HG02885 (cell line): ENCODE measurements around the gene ADAMTS17.

ENCODE experiments used
- ATAC-seq: cut with Tn5 transposase; IDR thresholded peaks from one replicate; pipeline ENCODE4 v1.9.1; 2021; ENCODE audit warnings: mild to moderate bottlenecking; ENCODE audit not compliant: unreplicated experiment, poor library complexity

The ADAMTS17 gene

DNA sequence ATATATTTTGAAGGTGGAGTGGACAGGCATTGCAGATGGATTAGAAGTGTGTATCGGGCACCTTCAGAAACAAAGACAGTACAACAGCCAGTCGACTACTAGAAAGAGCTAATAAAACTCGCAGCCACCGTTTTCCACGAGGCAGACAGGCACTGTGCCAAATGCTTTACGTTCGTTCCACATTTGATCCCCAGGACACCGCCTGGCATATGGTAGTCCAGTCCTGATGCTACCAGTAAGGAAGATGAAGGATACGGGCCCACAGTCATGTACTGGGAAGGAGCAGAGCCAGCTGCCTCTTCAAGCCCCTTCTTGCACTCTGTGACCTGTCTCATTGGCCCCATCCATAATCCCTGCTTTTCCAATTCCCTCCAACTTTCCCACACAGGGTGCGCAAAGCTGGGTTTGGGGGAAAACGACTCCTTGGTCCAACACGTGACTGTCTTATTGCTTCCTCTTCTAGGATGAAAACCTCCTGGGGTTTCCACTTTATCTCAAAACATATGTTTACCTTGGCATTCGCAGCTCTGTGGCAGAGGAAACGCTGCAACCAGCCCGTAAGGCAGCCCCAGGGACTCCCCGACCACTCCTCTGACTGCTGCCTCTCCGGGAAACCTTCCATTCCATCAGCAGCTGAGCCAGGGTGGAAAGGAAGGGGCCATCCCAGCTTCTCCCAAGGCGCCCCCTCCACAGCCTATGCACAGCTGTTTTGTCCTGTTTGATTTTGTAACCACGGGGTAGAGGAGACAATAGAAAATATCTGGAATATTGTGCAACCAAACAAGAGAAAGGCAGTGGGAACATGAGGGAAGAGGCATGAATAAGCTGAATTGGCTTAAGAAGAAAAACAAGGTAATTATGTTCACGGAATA is 107.4 kb downstream of the ADAMTS17 start:
- no peak for ATAC-seq

DNA sequence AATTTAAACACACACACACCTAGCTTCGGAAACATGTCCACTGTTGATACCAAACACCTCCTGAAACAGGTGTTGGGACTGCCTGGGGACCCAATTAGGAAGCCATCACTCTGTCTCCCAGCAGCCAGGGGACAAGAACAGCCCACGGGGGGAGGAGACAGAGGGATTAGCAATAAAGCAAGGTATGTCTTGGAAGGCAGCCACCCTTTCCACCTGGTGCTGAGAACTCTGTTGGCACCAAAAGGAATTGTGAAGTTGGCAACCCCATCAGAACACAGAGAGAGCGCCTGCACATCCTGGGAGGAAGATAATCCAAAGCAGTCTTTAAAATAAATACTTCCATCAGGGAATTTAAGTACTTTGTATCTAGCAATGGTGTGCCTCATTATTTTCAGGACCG is 111.0 kb downstream of the ADAMTS17 start:
- no peak for ATAC-seq

DNA sequence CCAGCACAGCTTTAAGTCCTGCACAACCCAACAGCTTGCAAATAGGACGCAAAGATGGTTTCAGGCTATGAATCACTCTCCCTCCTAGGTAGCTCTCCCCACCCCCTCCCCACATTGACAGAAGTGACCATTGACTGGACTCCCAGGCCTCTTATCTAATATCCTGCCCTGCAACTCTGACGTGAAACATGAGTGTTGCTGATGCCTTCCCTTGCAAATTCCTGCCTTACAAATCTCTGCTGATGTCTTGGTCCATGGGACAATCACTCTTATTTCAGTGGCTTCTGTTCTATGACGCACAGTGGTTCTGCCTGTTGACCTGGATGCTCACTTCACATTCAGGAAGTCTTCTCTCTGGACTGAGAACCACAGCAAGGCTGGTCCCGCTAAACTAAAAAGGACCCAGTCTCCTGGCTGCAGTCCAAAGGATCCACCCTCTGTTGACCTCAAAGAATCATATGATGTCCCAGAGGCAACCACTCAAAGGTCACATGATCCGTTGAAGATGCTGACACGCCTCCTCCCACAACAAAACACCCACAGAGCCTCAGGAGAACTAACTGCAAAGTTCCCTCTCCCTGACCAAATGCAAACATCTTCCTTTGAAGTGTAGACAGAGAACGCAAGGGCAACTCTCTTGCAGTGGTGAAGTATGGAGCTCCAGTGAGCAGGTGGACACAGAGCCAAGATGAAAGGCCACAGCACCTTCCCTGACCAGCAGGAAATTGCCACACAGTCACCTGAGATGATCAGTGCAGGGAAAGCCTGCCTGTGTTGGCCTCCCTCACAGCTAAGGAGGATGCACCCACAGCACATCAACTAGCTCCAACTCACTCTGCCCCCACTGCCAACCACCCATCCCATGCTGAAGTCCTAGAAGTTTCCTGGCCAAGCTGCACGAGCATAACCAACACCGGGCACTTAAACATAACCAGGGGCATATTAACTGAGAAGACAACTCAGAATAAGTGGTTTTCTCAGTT is 112.3 kb downstream of the ADAMTS17 start:
- no peak for ATAC-seq

DNA sequence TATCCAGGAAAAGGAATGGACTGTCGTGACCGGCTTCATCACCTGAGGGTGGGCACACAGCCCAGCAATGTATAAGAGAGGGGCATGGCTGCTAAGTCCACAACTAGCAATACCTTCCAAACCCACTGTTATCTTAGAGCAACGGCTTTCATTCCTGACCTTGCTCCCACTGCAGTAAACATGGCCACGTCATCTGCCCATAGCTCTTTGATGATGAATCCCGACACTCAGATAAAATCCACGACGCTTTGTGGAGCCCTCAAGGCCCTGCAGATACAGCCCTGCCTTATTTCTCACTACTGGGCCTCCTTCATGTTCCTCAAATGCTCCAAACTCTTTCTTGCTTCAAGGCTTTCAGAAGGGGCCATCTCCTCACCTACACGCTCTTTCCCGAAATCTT is 114.0 kb downstream of the ADAMTS17 start:
- ATAC-seq: no peak

DNA sequence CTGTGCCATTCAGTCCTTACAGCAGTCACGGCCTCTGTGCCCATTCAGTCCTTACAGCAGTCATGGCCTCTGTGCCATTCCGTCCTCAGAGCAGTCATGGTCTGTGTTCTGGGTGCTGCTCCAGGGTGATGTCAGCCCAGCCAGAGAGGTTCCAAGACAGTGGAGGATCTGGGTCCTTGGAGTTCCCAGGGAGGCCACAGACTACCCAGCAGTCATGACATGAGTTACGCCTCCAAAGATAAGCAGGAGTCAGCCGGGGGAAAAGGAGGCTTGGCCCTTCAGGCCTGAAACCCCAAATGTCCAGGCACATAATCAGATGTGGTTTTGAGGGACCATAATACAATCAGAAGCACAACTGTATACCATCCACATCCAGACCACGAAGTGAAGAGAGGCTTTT is 115.7 kb downstream of the ADAMTS17 start:
- ATAC-seq: no peak

DNA sequence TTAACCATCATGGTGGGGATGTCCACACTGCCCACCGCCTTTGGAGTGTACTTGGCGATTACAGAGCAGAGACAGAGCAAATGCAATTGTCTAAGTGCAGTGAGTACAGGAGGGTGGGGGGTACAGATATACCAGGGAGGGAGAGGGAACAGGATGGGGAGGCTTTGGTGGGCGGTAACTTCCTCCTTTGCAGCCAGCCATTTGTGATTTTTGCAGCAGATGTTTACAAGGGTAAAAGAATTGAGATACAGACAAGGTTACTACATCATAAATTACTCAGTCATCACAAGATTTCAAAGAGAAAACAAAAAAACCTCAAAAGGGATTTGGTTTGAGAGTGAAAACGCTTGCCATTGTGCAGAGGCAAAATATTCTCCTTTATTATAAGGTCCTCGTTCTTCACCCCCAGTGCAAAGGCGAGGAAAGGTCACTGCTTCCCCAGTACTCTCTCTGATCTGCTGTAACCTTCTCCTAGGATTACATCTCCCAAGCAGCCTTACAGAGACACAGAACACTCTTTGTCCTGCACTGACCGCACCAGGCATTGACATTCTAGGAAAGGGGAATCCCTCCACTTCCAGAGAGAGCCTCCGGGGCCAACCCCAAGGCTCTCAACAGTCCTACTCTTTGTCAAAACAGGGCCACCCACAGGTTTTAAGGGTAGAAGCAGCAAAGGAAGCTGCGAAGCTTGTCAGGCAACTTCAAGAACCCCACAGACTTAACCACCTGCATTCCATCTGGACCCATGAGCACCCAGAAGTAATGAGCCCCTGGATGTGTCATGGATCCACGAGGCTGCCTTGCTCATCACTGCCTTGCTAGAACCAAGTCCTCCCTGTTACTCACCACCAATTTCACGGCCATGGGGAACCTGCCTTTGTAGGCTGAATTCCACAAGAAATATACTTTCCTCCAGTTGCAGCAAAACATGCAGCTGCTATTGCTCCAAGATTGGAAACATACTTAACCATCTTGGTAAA is 117.3 kb downstream of the ADAMTS17 start:
- ATAC-seq: no peak

DNA sequence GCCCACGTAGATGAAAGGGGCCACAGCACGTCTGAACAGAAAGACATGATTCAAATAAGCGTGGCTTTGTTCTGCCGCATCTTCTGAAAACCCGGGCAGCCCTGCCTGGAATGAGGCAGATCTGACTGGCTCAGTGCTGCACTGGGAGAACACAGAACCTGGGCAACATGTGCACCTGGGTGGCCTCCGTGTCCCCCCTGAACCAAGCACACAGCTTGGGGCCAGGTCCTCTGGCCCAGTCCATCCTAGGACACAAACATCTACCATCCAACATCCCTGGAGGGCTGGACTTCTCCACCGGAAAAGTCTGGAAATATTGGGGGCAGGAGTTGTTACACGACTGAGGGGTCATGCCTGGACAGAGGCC is 119.4 kb downstream of the ADAMTS17 start:
- no peak for ATAC-seq

DNA sequence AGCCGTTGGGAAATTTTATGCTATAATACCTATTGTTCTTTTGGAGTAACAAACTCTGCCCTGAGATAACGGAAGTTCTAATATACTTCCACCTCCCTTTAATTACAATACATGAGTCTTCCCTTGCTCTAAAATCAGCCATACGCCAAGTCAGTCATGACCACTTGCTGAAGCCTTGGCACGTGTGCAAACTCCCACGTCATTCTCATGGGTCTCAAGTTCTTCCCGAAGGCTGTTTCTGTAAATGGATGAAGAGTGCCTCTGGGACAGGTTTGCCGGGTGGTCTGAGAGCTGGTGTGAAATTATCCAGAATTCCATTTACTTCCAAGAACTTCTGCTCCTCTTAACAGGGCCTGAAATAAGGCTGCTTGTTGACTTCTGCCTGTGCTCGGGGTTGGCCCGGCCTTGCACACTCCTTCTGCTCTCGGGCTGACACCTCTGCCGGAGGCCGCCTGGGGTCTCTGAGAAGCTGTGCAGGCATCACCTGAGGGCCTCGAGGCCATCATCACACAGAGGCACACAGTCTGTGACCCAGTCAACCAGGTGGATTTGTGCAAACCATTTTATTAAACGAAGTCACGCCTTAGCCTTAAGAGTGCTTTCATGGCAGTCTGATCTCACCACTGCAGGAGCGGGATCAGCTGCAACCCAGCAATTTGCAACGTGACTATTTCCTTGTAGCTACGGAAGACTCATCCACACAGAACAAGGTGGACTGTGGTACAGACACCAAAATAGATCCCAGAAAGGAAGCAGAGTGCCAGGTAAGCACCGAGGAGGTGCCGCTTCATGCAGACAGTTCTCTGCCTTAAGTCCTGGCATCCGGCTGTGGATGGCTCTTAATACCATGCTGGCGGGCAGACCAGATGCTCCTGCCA is 120.1 kb downstream of the ADAMTS17 start:
- no peak for ATAC-seq

DNA sequence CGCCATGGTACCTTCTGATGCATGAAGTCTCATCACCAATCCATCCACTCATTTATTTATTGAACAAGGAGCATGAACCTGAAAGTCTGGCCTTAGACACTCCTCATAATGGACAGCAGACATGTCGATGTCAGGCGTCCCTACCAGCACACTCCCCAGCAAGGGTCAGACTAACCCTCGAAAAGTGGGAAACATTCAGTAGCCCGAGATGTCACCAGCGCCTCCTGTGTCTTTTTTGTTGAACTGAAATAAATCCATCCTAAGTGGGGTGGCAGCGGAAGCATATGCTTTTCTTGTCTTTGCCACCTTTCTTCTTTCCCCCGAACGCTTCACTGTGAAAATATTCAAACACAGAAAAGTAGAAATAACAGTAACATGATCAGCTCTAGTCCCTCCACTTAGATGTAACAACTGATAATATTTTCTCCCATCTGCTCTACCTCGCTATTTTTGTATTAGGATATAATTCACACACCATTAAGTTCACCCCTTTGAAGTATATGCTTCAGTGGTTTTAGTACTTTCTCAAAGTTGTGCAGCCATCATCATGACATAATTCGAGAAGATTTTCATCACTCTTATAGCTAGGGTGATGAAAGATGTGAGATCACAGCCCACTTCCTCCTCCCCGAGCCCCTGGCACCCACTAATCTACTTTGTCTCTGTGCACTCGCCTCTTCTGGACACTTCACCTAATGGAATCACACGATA is 121.6 kb downstream of the ADAMTS17 start:
- ATAC-seq: no peak

DNA sequence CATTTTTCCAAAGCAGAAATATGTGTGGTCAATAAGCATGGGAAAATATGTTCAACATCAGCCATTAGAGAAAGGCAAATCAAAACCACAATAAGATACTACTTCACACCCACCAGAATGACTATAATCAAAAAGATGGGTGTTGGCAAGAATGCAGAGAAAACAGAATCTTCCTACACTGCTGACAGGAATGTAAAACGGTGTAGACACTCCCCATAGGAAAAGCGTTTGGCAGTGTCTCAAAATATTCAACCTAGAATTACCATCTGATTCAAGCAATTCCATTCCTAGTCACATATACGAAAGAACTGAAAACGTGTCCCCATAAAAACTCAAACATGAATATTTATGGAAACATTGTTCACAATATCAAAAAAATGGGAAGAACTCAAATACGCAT is 123.3 kb downstream of the ADAMTS17 start:
- ATAC-seq: no peak

DNA sequence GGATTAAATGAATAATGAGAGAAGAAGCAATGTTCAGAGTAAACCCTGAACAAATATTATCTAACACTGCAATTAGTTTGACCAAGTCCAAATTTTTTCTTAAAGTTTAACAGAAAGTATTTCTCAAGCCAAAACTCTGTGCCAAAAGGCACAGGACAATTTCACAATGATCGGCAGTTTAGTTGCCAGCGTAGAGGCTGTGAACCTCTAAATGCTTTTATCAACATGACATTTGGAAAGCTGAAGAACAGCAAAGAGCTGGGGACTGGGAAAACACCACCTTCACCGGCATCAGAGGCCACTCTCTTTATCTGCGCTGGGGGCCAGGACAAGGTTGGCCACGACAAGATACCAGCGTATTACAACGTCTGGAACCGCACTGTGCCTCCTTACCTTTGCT is 125.6 kb downstream of the ADAMTS17 start:
- ATAC-seq: no peak

DNA sequence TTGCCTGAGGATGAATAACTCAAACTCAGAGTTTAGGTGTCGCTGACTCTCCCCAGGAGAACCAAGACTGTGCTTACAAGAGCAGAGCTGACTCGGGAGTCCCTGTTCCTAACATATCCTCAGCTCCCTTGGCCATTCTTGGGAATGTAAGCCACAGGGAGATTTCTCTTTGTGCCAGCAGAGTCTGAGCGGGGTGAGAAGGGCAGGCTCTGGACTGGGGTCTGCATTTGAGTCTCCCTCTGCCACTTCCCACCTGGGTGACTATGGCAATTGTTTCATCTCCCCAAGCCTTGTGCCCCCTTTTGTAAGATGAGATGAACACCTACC is 126.0 kb downstream of the ADAMTS17 start:
- no peak for ATAC-seq

DNA sequence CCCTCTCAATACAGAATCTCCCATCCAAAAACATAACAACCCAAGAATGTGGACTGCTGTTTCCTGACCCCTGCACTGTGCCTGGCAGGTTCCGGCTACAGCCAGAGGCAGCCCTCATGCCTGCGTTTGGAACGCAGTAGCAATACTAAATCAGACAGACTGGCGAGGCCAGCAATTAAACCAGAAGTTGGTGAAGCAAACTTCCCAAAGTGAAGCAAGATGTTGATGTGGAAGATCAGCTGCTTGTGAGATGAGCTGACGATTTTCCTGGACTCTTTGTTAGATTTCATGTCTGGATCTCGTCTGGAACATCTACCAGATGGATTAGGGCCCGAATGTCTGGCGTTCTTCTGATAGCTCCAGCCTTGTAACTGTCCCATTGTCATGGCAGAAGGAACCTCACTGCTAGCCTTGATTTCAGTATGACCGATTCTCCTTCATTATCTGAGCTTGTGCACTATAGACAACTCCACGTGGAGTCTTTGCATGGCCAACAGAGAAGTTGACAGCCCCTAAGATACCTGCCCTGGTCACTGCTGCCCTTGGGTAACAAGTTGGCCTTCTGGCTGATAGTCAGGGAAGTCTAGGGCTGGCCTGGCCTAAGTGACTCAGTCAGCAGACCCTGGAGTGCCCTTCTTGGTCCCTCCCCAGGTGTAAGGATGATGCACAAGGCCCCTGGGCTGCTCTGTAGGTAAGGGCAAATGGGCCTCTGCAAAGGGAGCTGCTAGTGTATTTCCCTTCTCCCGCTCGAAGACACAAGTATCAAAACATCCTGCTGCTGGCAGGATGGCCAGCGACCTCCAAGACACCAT is 126.5 kb downstream of the ADAMTS17 start:
- ATAC-seq: no peak

DNA sequence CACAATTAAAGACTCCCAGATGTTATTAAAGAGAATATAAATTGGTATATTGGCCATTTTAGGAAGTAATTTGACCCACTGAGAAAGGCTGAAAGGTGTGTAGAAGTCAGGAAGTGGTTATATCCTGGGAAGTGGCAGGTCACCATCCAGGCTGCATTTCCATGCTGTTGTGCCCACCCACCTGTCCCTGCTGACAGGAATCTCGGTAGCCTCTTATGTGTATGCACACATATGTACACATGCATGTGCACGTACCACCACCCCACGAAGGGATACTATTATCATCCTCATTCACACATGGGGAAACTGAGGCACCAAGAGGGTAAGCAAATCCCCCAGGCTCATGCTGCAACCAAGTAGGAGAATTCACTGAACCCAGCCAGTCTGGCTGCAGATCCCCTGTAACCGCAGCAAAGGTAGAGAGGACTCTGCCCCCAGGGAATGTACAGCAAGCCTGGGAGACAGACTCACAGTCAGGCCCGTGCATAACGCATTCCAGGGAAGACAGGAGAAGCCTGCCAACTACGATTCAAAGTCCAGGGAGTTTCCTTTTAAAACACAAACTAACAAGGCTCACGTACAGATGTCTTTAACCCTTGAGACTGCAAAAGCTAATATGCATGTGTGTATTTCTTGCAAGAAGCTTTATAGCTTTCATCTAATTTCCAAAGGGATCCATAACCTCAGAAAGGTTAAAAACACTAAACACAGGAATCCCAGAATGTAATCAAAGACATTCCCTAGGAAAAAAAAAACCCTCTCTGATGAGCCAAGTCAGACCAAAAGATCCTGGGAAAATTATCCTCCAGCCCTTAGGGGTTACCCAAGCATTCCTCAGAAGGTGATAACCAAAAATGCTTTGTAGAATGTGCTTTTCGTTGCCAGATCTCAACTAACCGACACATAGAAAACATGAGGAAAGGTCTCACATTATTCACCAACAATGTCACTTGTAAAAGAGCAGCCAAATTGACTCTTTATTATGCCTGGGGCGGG is 129.6 kb downstream of the ADAMTS17 start:
- no peak for ATAC-seq

DNA sequence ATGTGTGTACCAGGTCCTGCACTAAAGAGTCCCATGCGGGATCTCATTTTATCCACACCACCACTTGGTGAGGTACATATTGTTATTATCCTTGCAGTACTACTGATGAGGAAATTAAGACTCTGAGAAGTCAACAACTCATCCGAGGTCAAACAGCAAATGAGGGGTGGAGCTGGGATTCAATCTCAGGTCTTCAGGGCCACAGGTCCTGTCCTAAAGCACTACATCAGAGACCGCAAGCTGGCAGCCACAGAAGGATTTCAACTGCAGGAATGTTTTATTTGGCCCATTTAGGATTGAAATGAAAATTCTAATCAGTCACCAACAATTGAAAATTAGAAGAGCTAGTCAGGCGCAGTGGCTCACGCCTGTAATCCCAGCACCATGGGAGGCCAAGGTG is 131.4 kb downstream of the ADAMTS17 start:
- ATAC-seq: no peak

DNA sequence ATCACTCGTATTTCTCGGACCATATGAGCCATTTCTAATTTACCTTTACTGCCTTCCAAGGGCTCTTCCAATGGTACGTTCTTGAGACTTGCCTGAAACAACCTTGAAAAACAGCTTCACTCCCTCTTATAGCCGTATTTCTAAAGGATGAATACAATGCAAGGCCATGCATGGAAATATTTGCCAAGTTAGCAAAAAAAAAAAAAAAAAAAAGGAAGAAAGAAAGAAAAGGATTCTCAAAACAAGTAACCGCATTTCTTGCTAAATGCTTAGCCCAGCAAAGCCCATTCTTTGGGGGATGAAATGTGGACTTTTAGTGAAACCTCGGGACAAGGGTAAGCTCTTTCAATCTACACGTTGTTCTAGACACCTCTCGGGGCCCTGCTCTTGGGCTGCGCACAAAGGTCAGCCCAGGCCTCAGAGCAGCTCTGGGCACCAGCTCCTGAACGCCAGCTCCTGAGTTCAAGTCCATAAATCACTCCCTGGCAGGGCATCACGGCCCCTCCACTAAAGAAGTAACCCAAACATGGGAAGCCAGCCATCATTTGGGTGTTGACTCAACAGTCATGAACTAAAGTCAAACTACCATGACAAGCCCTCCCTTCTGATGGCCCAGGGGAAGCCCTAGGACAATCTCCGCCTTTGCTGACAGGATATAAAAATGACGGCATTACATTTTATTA is 132.7 kb downstream of the ADAMTS17 start:
- ATAC-seq: no peak
